ENCODE results near the gene TRAF7. TPM values are rescaled to one million over a fixed set of nuclear protein-coding genes. Genes with fewer than 3 reads are reported as not detected.
A peak's percentile ranks its signal among the peaks of the same experiment; 100 is the strongest.

The TRAF7 gene
- total and polyA plus RNA-seq, 2 of the 13 experiments (the other 11 are each of a cell fraction or from before 2014, with no cell fraction given) = 47.9 to 65.6 TPM

GRCh38 chr16:2210386-2211365, 55.1 kb downstream of the TRAF7 start, which contains the start of gene BRICD5 (continued):
- TF ChIP-seq REL (CRISPR knock-in tag; conservative IDR thresholded peaks at IDR 0.05) (0 out of 2 replicates have a peak, but pooled peaks have one; percentile 34), ZNF788 (CRISPR knock-in tag; IDR thresholded peaks at IDR 0.05; ENCODE audit: borderline replicate concordance) (no peak), TFAP4 (IDR thresholded peaks at IDR 0.05; ENCODE audit: borderline replicate concordance, low read depth) (0 out of 2 replicates have a peak, but pooled peaks have one; percentile 21), ZNF746 (CRISPR knock-in tag; IDR thresholded peaks at IDR 0.05) (no peak), ARHGAP35 (CRISPR knock-in tag; IDR thresholded peaks at IDR 0.05; ENCODE audit: borderline replicate concordance) (no peak), ZNF124 (CRISPR knock-in tag; IDR thresholded peaks at IDR 0.05) (no peak), ZNF549 (CRISPR knock-in tag; IDR thresholded peaks at IDR 0.05) (no peak), TBX2 (CRISPR knock-in tag; IDR thresholded peaks at IDR 0.05; ENCODE audit: borderline replicate concordance) (no peak), GLMP (CRISPR knock-in tag; IDR thresholded peaks at IDR 0.05; ENCODE audit: borderline replicate concordance) (no peak), THAP8 (CRISPR knock-in tag; IDR thresholded peaks at IDR 0.05; ENCODE audit: borderline replicate concordance) (no peak), STAT5B (CRISPR knock-in tag; IDR thresholded peaks at IDR 0.05) (no peak), ZNF280B (CRISPR knock-in tag; IDR thresholded peaks at IDR 0.05; ENCODE audit: borderline replicate concordance) (no peak), ZNF598 (CRISPR knock-in tag; IDR thresholded peaks at IDR 0.05; ENCODE audit: borderline replicate concordance) (no peak), BCLAF1 (IDR thresholded peaks at IDR 0.05) (no peak), ZNF773 (CRISPR knock-in tag; IDR thresholded peaks at IDR 0.05; ENCODE audit: borderline replicate concordance) (no peak), ATF6 (CRISPR knock-in tag; conservative IDR thresholded peaks at IDR 0.05) (no peak), ZNF792 (CRISPR knock-in tag; IDR thresholded peaks at IDR 0.05) (no peak), ZNF329 (CRISPR knock-in tag; IDR thresholded peaks at IDR 0.05; ENCODE audit: low read depth) (no peak), YEATS2 (CRISPR knock-in tag; IDR thresholded peaks at IDR 0.05; ENCODE audit: borderline replicate concordance) (no peak)
